NT2/D1 (cell line): ENCODE data around the gene CNTLN.

Experiments
- SUZ12 ChIP-seq: IDR thresholded peaks from 2 replicates; pipeline ENCODE4 v1.6.1; 2011; ENCODE audit not compliant: insufficient read length, insufficient read depth; ENCODE audit errors: extremely low read depth
- ZNF274 ChIP-seq: IDR thresholded peaks from 2 replicates; pipeline ENCODE4 v1.6.1; 2011; ENCODE audit warnings: mild to moderate bottlenecking, low read depth, low read length

DNA sequence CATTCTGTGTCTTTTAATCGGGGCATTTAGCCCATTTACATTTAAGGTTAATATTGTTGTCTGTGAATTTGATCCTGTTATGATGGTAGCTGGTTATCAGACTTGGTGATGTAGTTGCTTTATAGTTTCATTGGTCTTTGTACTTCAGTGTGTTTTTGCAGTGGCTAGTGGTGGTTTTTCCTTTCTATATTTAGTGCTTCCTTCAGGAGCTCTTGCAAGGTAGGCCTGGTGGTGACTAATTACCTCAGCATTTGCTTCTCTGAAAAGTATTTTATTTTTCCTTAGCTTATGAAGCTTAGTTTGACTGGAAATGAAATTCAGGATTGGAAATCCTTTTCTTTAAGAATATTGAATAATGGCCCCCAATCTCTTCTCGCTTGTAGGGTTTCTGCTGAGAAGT, 156.9 kb downstream of the CNTLN start:
- TF ChIP-seq ZNF274 (no peak), SUZ12 (no peak)
